ENCODE data around the gene SAMD9L.
"Not testable (repeated sequence)": the region's sequence is repeated elsewhere in the genome, so short reads cannot be mapped to it uniquely, and the experiment has no call there.

SAMD9L gene

GRCh38 chr7:93145354-93145753 lies 2.8 kb downstream of the SAMD9L start:
- DNase-seq = no peak

GRCh38 chr7:93142127-93142526 lies 6.1 kb downstream of the SAMD9L start:
- DNase-seq = no peak

- no peak for DNase-seq
Observed at GRCh38 chr7:93140582-93141191, 7.5 kb downstream of the SAMD9L start.

GRCh38 chr7:93138576-93138975 lies 9.6 kb downstream of the SAMD9L start:
- DNase-seq = no peak

GRCh38 chr7:93133005-93133404 lies 15.2 kb downstream of the SAMD9L start:
- no peak for DNase-seq

GRCh38 chr7:93132216-93132615 lies 16.0 kb downstream of the SAMD9L start:
- no peak for DNase-seq

- DNase-seq = not testable (repeated sequence)
Observed at GRCh38 chr7:93126954-93127353, 21.2 kb downstream of the SAMD9L start.

- not testable (repeated sequence) for DNase-seq
Observed at GRCh38 chr7:93123532-93123931, 24.7 kb downstream of the SAMD9L start.

GRCh38 chr7:93120592-93121549 lies 27.3 kb downstream of the SAMD9L start:
- no peak for DNase-seq

- no peak for DNase-seq
Observed at GRCh38 chr7:93119191-93119905, 28.8 kb downstream of the SAMD9L start.

GRCh38 chr7:93117852-93118530 lies 30.2 kb downstream of the SAMD9L start, which contains the start of gene SAMD9:
SAMD9 (minus strand) TSS chr7:93117979; CDS start chr7:93106097, 11,882 bp downstream.
- DNase-seq = no peak

GRCh38 chr7:93117327-93117726 lies 30.9 kb downstream of the SAMD9L start:
- no peak for DNase-seq

GRCh38 chr7:93115796-93116195 lies 32.4 kb downstream of the SAMD9L start:
- no peak for DNase-seq

GRCh38 chr7:93108003-93108402 lies 40.2 kb downstream of the SAMD9L start:
- DNase-seq = no peak

GRCh38 chr7:93097388-93097787 lies 50.8 kb downstream of the SAMD9L start:
- DNase-seq = no peak

GRCh38 chr7:93092757-93093370 lies 55.3 kb downstream of the SAMD9L start:
- no peak for DNase-seq

All from activated CD4-positive, CD25-positive, alpha-beta regulatory T cell treated with anti-CD3 and anti-CD28 coated beads, Interleukin-2, amount 50 U/mL, for 72 hours (primary cell).